ENCODE measurements around the gene CCDC102A. TPM values are rescaled to one million over a fixed set of nuclear protein-coding genes. Genes with fewer than 3 reads are reported as not detected.

The CCDC102A gene
- polyA plus RNA-seq, 2 donors, result 2.6 TPM

DNA sequence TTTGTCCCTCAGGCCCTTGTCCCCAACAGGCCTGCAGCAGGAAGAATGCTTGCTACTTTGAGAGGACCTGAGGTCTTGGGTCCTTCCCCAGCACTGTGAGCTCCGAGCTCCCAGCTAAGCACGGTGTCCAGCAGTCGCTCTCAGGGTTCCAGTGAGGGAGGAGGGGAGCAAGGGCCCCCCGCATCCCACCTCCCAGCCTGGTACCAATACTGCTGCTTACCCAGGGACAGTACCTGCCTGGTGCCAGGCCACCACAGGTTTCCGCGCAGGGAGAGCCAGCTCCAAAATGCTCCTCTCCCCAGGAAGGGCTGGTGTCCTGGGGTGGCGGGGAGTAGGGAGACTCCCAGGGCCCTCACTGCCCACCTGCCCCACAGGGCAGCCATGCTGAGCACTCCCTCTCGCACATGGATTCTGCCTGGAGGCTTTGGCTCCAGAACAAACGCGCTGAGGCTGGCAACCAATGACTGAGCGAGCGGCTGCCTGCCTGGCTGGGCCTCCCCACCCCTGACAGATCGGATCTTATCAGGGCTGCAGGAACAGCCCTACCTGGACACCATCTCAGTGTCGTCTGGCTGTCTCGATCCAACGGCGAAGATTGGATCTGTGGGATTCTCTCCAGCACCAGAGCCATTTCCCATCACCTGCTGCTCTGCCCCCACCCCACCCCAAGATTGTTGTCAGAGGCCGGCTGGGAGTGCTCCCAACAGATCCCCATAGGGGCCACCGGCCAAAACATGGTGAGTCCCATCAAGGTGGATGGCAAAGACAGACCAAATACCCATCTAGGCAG lies 52.5 kb downstream of the CCDC102A start:
- peak overlapping the region in 1 of 2 donors; percentile 35 for H3K27ac ChIP-seq (ENCODE audit: low read depth in 2 of 2, low read length in 1 of 2)
- H3K27me3 ChIP-seq (ENCODE audit: control insufficient read depth in 1 of 2, insufficient read depth in 2 of 2, low read length in 2 of 2), result no peaks in the 10 kb centered on the region
- H3K9me3 ChIP-seq (ENCODE audit: control insufficient read depth in 2 of 2, insufficient read depth in 1 of 2, low read depth in 1 of 2, low read length in 1 of 2), result no peaks in the 10 kb centered on the region
- no peak overlapping the region for H3K4me3 ChIP-seq (ENCODE audit: low read depth in 1 of 2, low read length in 2 of 2)
- WGBS, 2 donors, result 51 to 52% methylated on average over 18 to 19 of the region's 19 CpGs
- H3K36me3 ChIP-seq (ENCODE audit: control insufficient read depth in 2 of 2, insufficient read depth in 2 of 2, low read length in 1 of 2), result peaks cover 0 to 10% of the 10 kb centered on the region in 2 donors
- H3K4me1 ChIP-seq (ENCODE audit: control insufficient read depth in 2 of 2, insufficient read depth in 2 of 2, low read length in 1 of 2), result peaks cover 21 to 34% of the 10 kb centered on the region in 2 donors

DNA sequence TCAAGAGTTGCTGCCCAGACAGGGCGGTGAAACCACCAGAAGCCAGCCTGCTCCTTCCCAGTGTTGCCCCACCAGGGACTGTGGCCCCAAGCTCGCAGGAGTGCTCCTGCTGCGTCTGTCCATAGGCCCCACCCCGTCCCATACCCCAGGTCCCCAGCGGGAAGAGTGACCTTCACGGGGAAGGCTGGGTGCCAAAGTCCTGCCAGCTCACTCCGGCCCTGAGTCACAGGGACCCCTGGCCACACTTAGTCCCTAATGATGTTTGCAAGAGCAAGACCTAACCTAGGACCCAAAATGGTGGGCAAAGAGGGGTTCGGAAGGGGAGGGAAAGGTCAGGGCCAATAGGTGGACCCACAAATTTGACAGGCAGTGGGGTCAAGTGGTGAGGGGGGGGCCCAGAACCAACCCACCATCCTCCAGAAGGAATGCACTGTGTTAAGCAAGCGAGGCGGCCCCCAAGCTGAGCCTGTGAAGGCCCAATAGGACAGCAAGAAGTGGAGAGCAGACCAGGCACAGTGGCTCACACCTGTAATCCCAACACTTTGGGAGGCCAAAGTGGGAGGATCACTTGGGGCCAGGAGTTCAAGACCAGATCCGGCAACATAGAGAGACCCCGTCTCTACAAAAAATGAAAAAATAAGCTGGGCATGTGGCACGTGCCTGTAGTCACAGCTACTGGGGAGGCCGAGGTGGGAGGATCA lies 53.4 kb downstream of the CCDC102A start:
- H3K27me3 ChIP-seq (ENCODE audit: control insufficient read depth in 1 of 2, insufficient read depth in 2 of 2, low read length in 2 of 2), result no peaks in the 10 kb centered on the region
- no peaks in the 10 kb centered on the region for H3K9me3 ChIP-seq (ENCODE audit: control insufficient read depth in 2 of 2, insufficient read depth in 1 of 2, low read depth in 1 of 2, low read length in 1 of 2)
- H3K27ac ChIP-seq (ENCODE audit: low read depth in 2 of 2, low read length in 1 of 2), result no peak overlapping the region
- 73 to 77% methylated on average over 13 to 14 of the region's 14 CpGs for WGBS, 2 donors
- H3K36me3 ChIP-seq (ENCODE audit: control insufficient read depth in 2 of 2, insufficient read depth in 2 of 2, low read length in 1 of 2), result peaks cover 1 to 15% of the 10 kb centered on the region in 2 donors
- peaks cover 21 to 38% of the 10 kb centered on the region in 2 donors for H3K4me1 ChIP-seq (ENCODE audit: control insufficient read depth in 2 of 2, insufficient read depth in 2 of 2, low read length in 1 of 2)
- H3K4me3 ChIP-seq (ENCODE audit: low read depth in 1 of 2, low read length in 2 of 2), result no peak overlapping the region

- 87 to 89% methylated on average over 4 of the region's 4 CpGs for WGBS, 2 donors
- Histone ChIP-seq H3K4me3 (ENCODE audit: low read depth in 1 of 2, low read length in 2 of 2) (no peak overlapping the region), H3K9me3 (ENCODE audit: control insufficient read depth in 2 of 2, insufficient read depth in 1 of 2, low read depth in 1 of 2, low read length in 1 of 2) (no peaks in the 10 kb centered on the region), H3K4me1 (ENCODE audit: control insufficient read depth in 2 of 2, insufficient read depth in 2 of 2, low read length in 1 of 2) (peaks cover 21 to 35% of the 10 kb centered on the region in 2 donors), H3K27me3 (ENCODE audit: control insufficient read depth in 1 of 2, insufficient read depth in 2 of 2, low read length in 2 of 2) (no peaks in the 10 kb centered on the region), H3K36me3 (ENCODE audit: control insufficient read depth in 2 of 2, insufficient read depth in 2 of 2, low read length in 1 of 2) (peaks cover 4 to 18% of the 10 kb centered on the region in 2 donors), H3K27ac (ENCODE audit: low read depth in 2 of 2, low read length in 1 of 2) (no peak overlapping the region)
These were observed 55.0 kb downstream of the CCDC102A start for GRCh38 chr16:57481421-57481820.

GRCh38 chr16:57480754-57481230 lies 55.6 kb downstream of the CCDC102A start:
- 34 to 53% methylated on average over 6 of the region's 6 CpGs for WGBS, 2 donors
- H3K27ac ChIP-seq (ENCODE audit: low read depth in 2 of 2, low read length in 1 of 2), result no peak overlapping the region

DNA sequence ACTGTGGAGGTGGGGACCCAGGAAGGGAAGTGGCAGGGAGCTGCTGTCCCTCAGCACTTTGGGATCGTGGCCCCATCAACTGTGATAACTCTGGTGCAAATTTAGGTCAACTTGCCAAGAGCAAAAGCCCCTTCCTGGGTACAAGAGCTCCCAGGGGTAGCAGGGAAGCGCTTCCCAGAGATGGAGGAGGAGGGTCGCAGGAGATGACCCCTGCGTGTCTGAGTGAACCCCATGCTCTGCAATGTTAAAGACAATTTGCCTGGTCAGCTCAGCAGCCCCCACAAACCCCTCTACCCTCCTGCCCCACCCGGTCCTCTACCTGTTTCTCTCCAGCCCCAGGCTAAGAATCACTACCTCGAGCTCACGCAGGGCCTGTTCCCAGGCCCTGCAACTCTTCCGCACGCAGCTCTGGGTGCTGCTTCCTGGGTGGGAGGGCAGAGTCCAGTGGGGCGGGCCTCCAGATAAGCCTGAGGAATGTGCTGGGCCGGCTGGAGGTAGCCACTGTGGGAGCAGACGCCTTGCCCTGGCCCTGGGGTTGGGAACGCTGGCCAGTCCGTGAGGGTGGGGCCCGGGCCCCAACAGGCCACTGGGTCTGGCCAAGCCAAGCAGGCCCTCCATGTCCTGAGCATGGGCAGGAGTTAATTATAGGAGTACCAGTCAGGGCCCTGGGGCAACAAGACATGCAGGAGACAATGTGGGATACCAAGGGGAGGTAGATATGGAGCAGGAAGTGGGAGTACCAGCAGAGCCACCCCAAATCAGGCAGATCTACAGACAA lies 56.2 kb downstream of the CCDC102A start:
- peaks cover 16 to 33% of the 10 kb centered on the region in 2 donors for H3K4me1 ChIP-seq (ENCODE audit: control insufficient read depth in 2 of 2, insufficient read depth in 2 of 2, low read length in 1 of 2)
- peak overlapping the region in 1 of 2 donors; percentile 45 for H3K4me3 ChIP-seq (ENCODE audit: low read depth in 1 of 2, low read length in 2 of 2)

More at GRCh38 chr16:57480754-57481230, 55.6 kb downstream of the CCDC102A start:
- H3K9me3 ChIP-seq (ENCODE audit: control insufficient read depth in 2 of 2, insufficient read depth in 1 of 2, low read depth in 1 of 2, low read length in 1 of 2), result no peaks in the 10 kb centered on the region
- H3K4me1 ChIP-seq (ENCODE audit: control insufficient read depth in 2 of 2, insufficient read depth in 2 of 2, low read length in 1 of 2), result peaks cover 21 to 38% of the 10 kb centered on the region in 2 donors
- H3K4me3 ChIP-seq (ENCODE audit: low read depth in 1 of 2, low read length in 2 of 2), result no peak overlapping the region
- H3K27me3 ChIP-seq (ENCODE audit: control insufficient read depth in 1 of 2, insufficient read depth in 2 of 2, low read length in 2 of 2), result no peaks in the 10 kb centered on the region
- peaks cover 4 to 18% of the 10 kb centered on the region in 2 donors for H3K36me3 ChIP-seq (ENCODE audit: control insufficient read depth in 2 of 2, insufficient read depth in 2 of 2, low read length in 1 of 2)

GRCh38 chr16:57479205-57479975 lies 57.0 kb downstream of the CCDC102A start:
- Histone ChIP-seq H3K9me3 (ENCODE audit: control insufficient read depth in 2 of 2, insufficient read depth in 1 of 2, low read depth in 1 of 2, low read length in 1 of 2) (no peaks in the 10 kb centered on the region), H3K27ac (ENCODE audit: low read depth in 2 of 2, low read length in 1 of 2) (peak overlapping the region in 1 of 2 donors; percentile 9), H3K36me3 (ENCODE audit: control insufficient read depth in 2 of 2, insufficient read depth in 2 of 2, low read length in 1 of 2) (peaks cover 4 to 24% of the 10 kb centered on the region in 2 donors), H3K4me3 (ENCODE audit: low read depth in 1 of 2, low read length in 2 of 2) (peak overlapping the region; percentile 18 to 45), H3K4me1 (ENCODE audit: control insufficient read depth in 2 of 2, insufficient read depth in 2 of 2, low read length in 1 of 2) (peaks cover 10 to 26% of the 10 kb centered on the region in 2 donors), H3K27me3 (ENCODE audit: control insufficient read depth in 1 of 2, insufficient read depth in 2 of 2, low read length in 2 of 2) (no peaks in the 10 kb centered on the region)
- WGBS, 2 donors, result 18 to 27% methylated on average over 32 to 36 of the region's 36 CpGs

More for the DNA sequence above, 56.2 kb downstream of the CCDC102A start:
- H3K27me3 ChIP-seq (ENCODE audit: control insufficient read depth in 1 of 2, insufficient read depth in 2 of 2, low read length in 2 of 2), result no peaks in the 10 kb centered on the region
- WGBS, 2 donors, result 33 to 38% methylated on average over 15 of the region's 15 CpGs
- H3K36me3 ChIP-seq (ENCODE audit: control insufficient read depth in 2 of 2, insufficient read depth in 2 of 2, low read length in 1 of 2), result peaks cover 4 to 18% of the 10 kb centered on the region in 2 donors
- H3K27ac ChIP-seq (ENCODE audit: low read depth in 2 of 2, low read length in 1 of 2), result peak overlapping the region; percentile 9 to 13
- H3K9me3 ChIP-seq (ENCODE audit: control insufficient read depth in 2 of 2, insufficient read depth in 1 of 2, low read depth in 1 of 2, low read length in 1 of 2), result no peaks in the 10 kb centered on the region

- Histone ChIP-seq H3K27me3 (ENCODE audit: control insufficient read depth in 1 of 2, insufficient read depth in 2 of 2, low read length in 2 of 2) (no peaks in the 10 kb centered on the region), H3K9me3 (ENCODE audit: control insufficient read depth in 2 of 2, insufficient read depth in 1 of 2, low read depth in 1 of 2, low read length in 1 of 2) (no peaks in the 10 kb centered on the region), H3K4me1 (ENCODE audit: control insufficient read depth in 2 of 2, insufficient read depth in 2 of 2, low read length in 1 of 2) (peaks cover 4 to 19% of the 10 kb centered on the region in 2 donors), H3K27ac (ENCODE audit: low read depth in 2 of 2, low read length in 1 of 2) (no peak overlapping the region), H3K4me3 (ENCODE audit: low read depth in 1 of 2, low read length in 2 of 2) (peak overlapping the region in 1 of 2 donors; percentile 45), H3K36me3 (ENCODE audit: control insufficient read depth in 2 of 2, insufficient read depth in 2 of 2, low read length in 1 of 2) (peaks cover 4 to 29% of the 10 kb centered on the region in 2 donors)
- WGBS, 2 donors, result 52 to 56% methylated on average over 15 of the region's 15 CpGs
These were observed 57.8 kb downstream of the CCDC102A start for GRCh38 chr16:57478396-57479204.

GRCh38 chr16:57477531-57478202 lies 58.7 kb downstream of the CCDC102A start:
- Histone ChIP-seq H3K4me1 (ENCODE audit: control insufficient read depth in 2 of 2, insufficient read depth in 2 of 2, low read length in 1 of 2) (peaks cover 4 to 18% of the 10 kb centered on the region in 2 donors), H3K27ac (ENCODE audit: low read depth in 2 of 2, low read length in 1 of 2) (no peak overlapping the region), H3K27me3 (ENCODE audit: control insufficient read depth in 1 of 2, insufficient read depth in 2 of 2, low read length in 2 of 2) (no peaks in the 10 kb centered on the region), H3K36me3 (ENCODE audit: control insufficient read depth in 2 of 2, insufficient read depth in 2 of 2, low read length in 1 of 2) (peaks cover 10 to 29% of the 10 kb centered on the region in 2 donors), H3K9me3 (ENCODE audit: control insufficient read depth in 2 of 2, insufficient read depth in 1 of 2, low read depth in 1 of 2, low read length in 1 of 2) (no peaks in the 10 kb centered on the region), H3K4me3 (ENCODE audit: low read depth in 1 of 2, low read length in 2 of 2) (no peak overlapping the region)
- WGBS, 2 donors, result 67 to 68% methylated on average over 9 of the region's 9 CpGs

Measured in esophagus (tissue), 2 donors.